Type B pancreatic cell (in vitro differentiated cells): ENCODE data around the gene ITM2C. TPM values are rescaled to one million over a fixed set of nuclear protein-coding genes. Genes with fewer than 3 reads are reported as not detected.

Source experiments
- DNase-seq: peaks from one replicate; pipeline ENCODE4 v3.0.0; 2021; ENCODE audit warnings: mixed read lengths; ENCODE audit not compliant: unreplicated experiment; ENCODE audit errors: extremely low spot score
- H3K27ac Mint-ChIP-seq: 2 replicates; pipeline ENCODE4 v1.8.0; 2021; ENCODE audit warnings: mild to moderate bottlenecking, mixed read lengths
- H3K27me3 Mint-ChIP-seq: 2 replicates; pipeline ENCODE4 v1.8.0; 2021; ENCODE audit warnings: mixed read lengths
- H3K36me3 Mint-ChIP-seq: 2 replicates; pipeline ENCODE4 v1.8.0; 2021; ENCODE audit warnings: mixed read lengths
- H3K4me1 Mint-ChIP-seq: one replicate; pipeline ENCODE4 v1.8.0; 2021; ENCODE audit warnings: mixed read lengths; ENCODE audit not compliant: unreplicated experiment
- H3K4me3 Mint-ChIP-seq: 2 replicates; pipeline ENCODE4 v1.8.0; 2021; ENCODE audit warnings: mild to moderate bottlenecking, mixed read lengths
- H3K9me3 Mint-ChIP-seq: 2 replicates; pipeline ENCODE4 v1.8.0; 2021; ENCODE audit warnings: mixed read lengths
- CTCF ChIP-seq: fragments of 200-600 bp; sonication (generic); conservative IDR thresholded peaks from 2 replicates; pipeline ENCODE4 v1.5.0; 2021; ENCODE audit warnings: antibody characterized with exemption, mild to moderate bottlenecking
- total RNA-seq: library from RNA; stranded (reverse); gene quantifications from 2 replicates; pipeline ENCODE4 v1.2.1, GENCODE V29; 2021; ENCODE audit warnings: low replicate concordance

The ITM2C gene
- total RNA-seq, 1 donor from 2014 or later = 285 TPM

- peaks cover 8% of the 10 kb centered on the region for H3K4me1 Mint-ChIP-seq
- no peak overlapping the region for H3K27ac Mint-ChIP-seq
- no peak overlapping the region for H3K4me3 Mint-ChIP-seq
- H3K36me3 Mint-ChIP-seq = no peaks in the 10 kb centered on the region
- H3K27me3 Mint-ChIP-seq = peaks cover 18% of the 10 kb centered on the region
- DNase-seq = peak; percentile 39
- no peak for TF ChIP-seq CTCF
- H3K9me3 Mint-ChIP-seq = no peaks in the 10 kb centered on the region
Observed at GRCh38 chr2:230900336-230900995, 35.7 kb downstream of the ITM2C start.

- Mint-ChIP-seq H3K27me3 (peaks cover 18% of the 10 kb centered on the region), H3K36me3 (no peaks in the 10 kb centered on the region), H3K4me3 (no peak overlapping the region), H3K4me1 (peaks cover 12% of the 10 kb centered on the region), H3K9me3 (no peaks in the 10 kb centered on the region), H3K27ac (no peak overlapping the region)
- DNase-seq = peak; percentile 27
- TF ChIP-seq CTCF = no peak
Observed at GRCh38 chr2:230901006-230901405, 36.3 kb downstream of the ITM2C start.

- Mint-ChIP-seq H3K4me3 (no peak overlapping the region), H3K27ac (no peak overlapping the region), H3K4me1 (peaks cover 14% of the 10 kb centered on the region), H3K9me3 (no peaks in the 10 kb centered on the region), H3K36me3 (no peaks in the 10 kb centered on the region), H3K27me3 (peaks cover 23% of the 10 kb centered on the region)
- DNase-seq = peak; percentile 62
- peak; percentile 77 for TF ChIP-seq CTCF
Observed at GRCh38 chr2:230902180-230902899, 37.6 kb downstream of the ITM2C start.

- no peak overlapping the region for H3K4me3 Mint-ChIP-seq
Observed at GRCh38 chr2:230903231-230904150, 38.7 kb downstream of the ITM2C start.

More at GRCh38 chr2:230903231-230904150, 38.7 kb downstream of the ITM2C start:
- DNase-seq = peak; percentile 60
- no peaks in the 10 kb centered on the region for H3K36me3 Mint-ChIP-seq
- H3K27me3 Mint-ChIP-seq = peaks cover 22% of the 10 kb centered on the region
- no peak for TF ChIP-seq CTCF
- H3K27ac Mint-ChIP-seq = no peak overlapping the region
- peaks cover 19% of the 10 kb centered on the region for H3K4me1 Mint-ChIP-seq
- no peaks in the 10 kb centered on the region for H3K9me3 Mint-ChIP-seq
